ENCODE results near the gene VSX2. TPM values are rescaled to one million over a fixed set of nuclear protein-coding genes. Genes with fewer than 3 reads are reported as not detected.
A peak's percentile ranks its signal among the peaks of the same experiment; 100 is the strongest.

Gene VSX2
- total RNA-seq, 2 donors from 2014 or later, result not detected

- no peak overlapping the region for H3K27ac ChIP-seq
- no peak for DNase-seq
- no peak for TF ChIP-seq CTCF (IDR thresholded peaks at IDR 0.05)
- intact Hi-C loops (cut with DNase I), result no loop called here
- no peaks in the 10 kb centered on the region for H3K27me3 ChIP-seq
- no peaks in the 10 kb centered on the region for H3K9me3 ChIP-seq
- H3K4me1 ChIP-seq, result no peaks in the 10 kb centered on the region
- no peak overlapping the region for H3K4me3 ChIP-seq
- H3K36me3 ChIP-seq, result no peaks in the 10 kb centered on the region
- no peak overlapping the region for H3K9ac ChIP-seq (ENCODE audit: low read depth in 2 of 2, low read length in 2 of 2)
Measured at GRCh38 chr14:74211945-74212580, 27.2 kb upstream of the VSX2 start.

GRCh38 chr14:74213907-74214803 is 25.1 kb upstream of the VSX2 start:
- Histone ChIP-seq H3K36me3 (no peaks in the 10 kb centered on the region), H3K4me3 (no peak overlapping the region), H3K27me3 (no peaks in the 10 kb centered on the region), H3K9me3 (no peaks in the 10 kb centered on the region), H3K4me1 (peaks cover 4% of the 10 kb centered on the region), H3K27ac (no peak overlapping the region), H3K9ac (ENCODE audit: low read depth in 2 of 2, low read length in 2 of 2) (no peak overlapping the region)
- intact Hi-C loops (cut with DNase I), result no loop called here
- no peak for DNase-seq
- TF ChIP-seq CTCF (IDR thresholded peaks at IDR 0.05), result no peak

GRCh38 chr14:74216671-74217070 is 22.6 kb upstream of the VSX2 start:
- no peak overlapping the region for H3K9ac ChIP-seq (ENCODE audit: low read depth in 2 of 2, low read length in 2 of 2)
- no peak overlapping the region for H3K27ac ChIP-seq
- no peaks in the 10 kb centered on the region for H3K9me3 ChIP-seq
- H3K27me3 ChIP-seq, result no peaks in the 10 kb centered on the region
- DNase-seq, result no peak
- H3K4me1 ChIP-seq, result peaks cover 4% of the 10 kb centered on the region
- H3K36me3 ChIP-seq, result no peaks in the 10 kb centered on the region
- no peak overlapping the region for H3K4me3 ChIP-seq
- TF ChIP-seq CTCF (IDR thresholded peaks at IDR 0.05), result no peak
- intact Hi-C loops (cut with DNase I), result loop anchor here (5.0 kb wide), 1 partner anchor 36 kb away; no protein-coding TSS in a partner anchor

- Histone ChIP-seq H3K36me3 (no peaks in the 10 kb centered on the region), H3K27me3 (no peaks in the 10 kb centered on the region), H3K9me3 (no peaks in the 10 kb centered on the region), H3K4me1 (peaks cover 4% of the 10 kb centered on the region), H3K4me3 (peak overlapping the region; percentile 11), H3K9ac (ENCODE audit: low read depth in 2 of 2, low read length in 2 of 2) (no peak overlapping the region), H3K27ac (no peak overlapping the region)
- DNase-seq, result peak; percentile 69
- peak; percentile 85 for TF ChIP-seq CTCF (IDR thresholded peaks at IDR 0.05)
- intact Hi-C loops (cut with DNase I), result loop anchor here (5.0 kb wide), 1 partner anchor 34 kb away; no protein-coding TSS in a partner anchor
Measured at GRCh38 chr14:74217672-74218448, 21.4 kb upstream of the VSX2 start.

GRCh38 chr14:74218462-74218861 is 20.8 kb upstream of the VSX2 start:
- DNase-seq, result no peak
- H3K27ac ChIP-seq, result no peak overlapping the region
- H3K27me3 ChIP-seq, result no peaks in the 10 kb centered on the region
- no peaks in the 10 kb centered on the region for H3K36me3 ChIP-seq
- H3K4me3 ChIP-seq, result no peak overlapping the region
- H3K4me1 ChIP-seq, result peaks cover 4% of the 10 kb centered on the region
- intact Hi-C loops (cut with DNase I), result loop anchor here (5.0 kb wide), 1 partner anchor 34 kb away; no protein-coding TSS in a partner anchor
- H3K9ac ChIP-seq (ENCODE audit: low read depth in 2 of 2, low read length in 2 of 2), result no peak overlapping the region
- TF ChIP-seq CTCF (IDR thresholded peaks at IDR 0.05), result no peak
- no peaks in the 10 kb centered on the region for H3K9me3 ChIP-seq
